ENCODE data around the gene D2HGDH. TPM values are rescaled to one million over a fixed set of nuclear protein-coding genes. Genes with fewer than 3 reads are reported as not detected.
A peak's percentile ranks its signal among the peaks of the same experiment; 100 is the strongest.

Gene D2HGDH
- total and polyA plus RNA-seq, 2 of the 13 experiments (the other 11 are each of a cell fraction or from before 2014, with no cell fraction given): 19.2 to 20.3 TPM

DNA sequence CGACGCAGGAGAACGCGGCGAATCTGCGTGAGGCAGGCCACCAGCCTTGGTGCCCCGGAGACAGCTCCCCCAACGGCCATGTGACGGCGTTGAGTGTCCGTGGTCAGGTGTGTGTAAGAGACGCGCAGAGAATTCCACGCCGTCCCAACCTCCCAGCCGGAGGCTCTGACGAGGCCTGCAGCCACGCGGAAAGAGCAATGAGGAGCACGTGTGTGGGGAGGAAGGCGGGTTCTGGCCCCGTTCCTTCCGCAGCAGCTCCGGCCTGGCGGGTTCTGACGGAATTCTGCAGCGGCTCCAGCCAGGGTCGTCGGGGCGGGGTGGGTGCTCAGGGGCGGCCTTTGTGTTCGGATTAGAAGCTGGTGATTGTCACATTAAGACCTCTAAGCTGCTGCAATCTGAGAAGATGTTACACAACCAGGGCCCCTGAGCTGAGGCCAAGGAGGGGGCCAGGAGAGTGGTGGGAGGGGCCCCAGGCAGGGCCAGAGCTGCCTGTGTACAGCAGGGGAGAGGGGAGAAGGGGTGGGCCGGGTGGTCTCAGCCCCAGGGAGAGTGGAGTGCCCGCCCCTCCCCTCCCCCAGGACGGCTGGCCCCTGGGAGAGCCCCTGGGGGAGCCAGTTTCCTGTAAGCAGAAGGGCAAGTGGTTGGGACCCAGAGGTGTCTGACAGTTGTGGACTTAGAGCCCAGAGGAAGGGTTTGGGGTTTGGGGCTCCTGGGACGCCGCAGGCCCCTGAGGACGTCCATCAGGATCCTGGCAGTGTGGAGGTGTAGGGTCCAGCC lies 37.0 kb downstream of the D2HGDH start (continued):
- peak; percentile 20; the same call in 1 of the 2 replicates for TF ChIP-seq CBX5 (CRISPR knock-in tag; IDR thresholded peaks at IDR 0.05; ENCODE audit: borderline replicate concordance)
- peak; percentile 53; the same call in 1 of the 2 replicates for TF ChIP-seq ZNF142 (CRISPR knock-in tag; IDR thresholded peaks at IDR 0.05)
- TF ChIP-seq SOX6 (IDR thresholded peaks at IDR 0.05): no peak
- peak; percentile 86 for TF ChIP-seq SOX6 (CRISPR knock-in tag; IDR thresholded peaks at IDR 0.05)
- TF ChIP-seq, protein P1, sequence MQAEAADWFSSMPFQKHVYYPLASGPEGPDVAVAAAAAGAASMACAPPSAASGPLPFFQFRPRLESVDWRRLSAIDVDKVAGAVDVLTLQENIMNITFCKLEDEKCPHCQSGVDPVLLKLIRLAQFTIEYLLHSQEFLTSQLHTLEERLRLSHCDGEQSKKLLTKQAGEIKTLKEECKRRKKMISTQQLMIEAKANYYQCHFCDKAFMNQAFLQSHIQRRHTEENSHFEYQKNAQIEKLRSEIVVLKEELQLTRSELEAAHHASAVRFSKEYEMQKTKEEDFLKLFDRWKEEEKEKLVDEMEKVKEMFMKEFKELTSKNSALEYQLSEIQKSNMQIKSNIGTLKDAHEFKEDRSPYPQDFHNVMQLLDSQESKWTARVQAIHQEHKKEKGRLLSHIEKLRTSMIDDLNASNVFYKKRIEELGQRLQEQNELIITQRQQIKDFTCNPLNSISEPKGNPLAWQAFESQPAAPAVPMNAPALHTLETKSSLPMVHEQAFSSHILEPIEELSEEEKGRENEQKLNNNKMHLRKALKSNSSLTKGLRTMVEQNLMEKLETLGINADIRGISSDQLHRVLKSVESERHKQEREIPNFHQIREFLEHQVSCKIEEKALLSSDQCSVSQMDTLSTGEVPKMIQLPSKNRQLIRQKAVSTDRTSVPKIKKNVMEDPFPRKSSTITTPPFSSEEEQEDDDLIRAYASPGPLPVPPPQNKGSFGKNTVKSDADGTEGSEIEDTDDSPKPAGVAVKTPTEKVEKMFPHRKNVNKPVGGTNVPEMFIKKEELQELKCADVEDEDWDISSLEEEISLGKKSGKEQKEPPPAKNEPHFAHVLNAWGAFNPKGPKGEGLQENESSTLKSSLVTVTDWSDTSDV (CRISPR knock-in tag; IDR thresholded peaks at IDR 0.05): peak; percentile 45; the same call in 1 of the 2 replicates
- peak; percentile 6; the same call in 1 of the 2 replicates for TF ChIP-seq ZFP1 (CRISPR knock-in tag; IDR thresholded peaks at IDR 0.05)
- TF ChIP-seq ZBTB7A (CRISPR knock-in tag; IDR thresholded peaks at IDR 0.05): peak; percentile 94
- TF ChIP-seq ZNF441 (CRISPR knock-in tag; IDR thresholded peaks at IDR 0.05; ENCODE audit: borderline replicate concordance): peak; percentile 89
- TF ChIP-seq CREM (IDR thresholded peaks at IDR 0.05): peak; percentile 17; the same call in 1 of the 2 replicates
- TF ChIP-seq CREM (CRISPR knock-in tag; IDR thresholded peaks at IDR 0.05): no peak; the same call in 1 of the 2 replicates
- TF ChIP-seq, protein P2, sequence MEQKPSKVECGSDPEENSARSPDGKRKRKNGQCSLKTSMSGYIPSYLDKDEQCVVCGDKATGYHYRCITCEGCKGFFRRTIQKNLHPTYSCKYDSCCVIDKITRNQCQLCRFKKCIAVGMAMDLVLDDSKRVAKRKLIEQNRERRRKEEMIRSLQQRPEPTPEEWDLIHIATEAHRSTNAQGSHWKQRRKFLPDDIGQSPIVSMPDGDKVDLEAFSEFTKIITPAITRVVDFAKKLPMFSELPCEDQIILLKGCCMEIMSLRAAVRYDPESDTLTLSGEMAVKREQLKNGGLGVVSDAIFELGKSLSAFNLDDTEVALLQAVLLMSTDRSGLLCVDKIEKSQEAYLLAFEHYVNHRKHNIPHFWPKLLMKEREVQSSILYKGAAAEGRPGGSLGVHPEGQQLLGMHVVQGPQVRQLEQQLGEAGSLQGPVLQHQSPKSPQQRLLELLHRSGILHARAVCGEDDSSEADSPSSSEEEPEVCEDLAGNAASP (CRISPR knock-in tag; IDR thresholded peaks at IDR 0.05; ENCODE audit: borderline replicate concordance): peak; percentile 70
- TF ChIP-seq ZNF589 (CRISPR knock-in tag; conservative IDR thresholded peaks at IDR 0.05): peak; percentile 72; the same call in 1 of the 2 replicates
- TF ChIP-seq ZMAT3 (CRISPR knock-in tag; conservative IDR thresholded peaks at IDR 0.05): peak; percentile 71
- peak; percentile 55 for TF ChIP-seq RXRA (CRISPR knock-in tag; IDR thresholded peaks at IDR 0.05)
- no peak for TF ChIP-seq STAT6 (CRISPR knock-in tag; IDR thresholded peaks at IDR 0.05; ENCODE audit: borderline replicate concordance)

All from HepG2 (cell line).